NB4 (cell line): ENCODE results near the gene NUP58.

Source experiments
- MYC ChIP-seq: IDR thresholded peaks from 2 replicates; pipeline ENCODE4 v1.6.1; 2011; ENCODE audit warnings: low read depth, low read length
- POLR2A ChIP-seq: IDR thresholded peaks from 2 replicates; pipeline ENCODE4 v1.6.1; 2011; ENCODE audit warnings: mild to moderate bottlenecking; ENCODE audit not compliant: insufficient read length; ENCODE audit errors: extremely low read depth
- TF ChIP-seq, protein P1 (sequence below): IDR thresholded peaks from one replicate; pipeline ENCODE4 v1.5.1; 2012; ENCODE audit warnings: low read depth, low read length

DNA sequence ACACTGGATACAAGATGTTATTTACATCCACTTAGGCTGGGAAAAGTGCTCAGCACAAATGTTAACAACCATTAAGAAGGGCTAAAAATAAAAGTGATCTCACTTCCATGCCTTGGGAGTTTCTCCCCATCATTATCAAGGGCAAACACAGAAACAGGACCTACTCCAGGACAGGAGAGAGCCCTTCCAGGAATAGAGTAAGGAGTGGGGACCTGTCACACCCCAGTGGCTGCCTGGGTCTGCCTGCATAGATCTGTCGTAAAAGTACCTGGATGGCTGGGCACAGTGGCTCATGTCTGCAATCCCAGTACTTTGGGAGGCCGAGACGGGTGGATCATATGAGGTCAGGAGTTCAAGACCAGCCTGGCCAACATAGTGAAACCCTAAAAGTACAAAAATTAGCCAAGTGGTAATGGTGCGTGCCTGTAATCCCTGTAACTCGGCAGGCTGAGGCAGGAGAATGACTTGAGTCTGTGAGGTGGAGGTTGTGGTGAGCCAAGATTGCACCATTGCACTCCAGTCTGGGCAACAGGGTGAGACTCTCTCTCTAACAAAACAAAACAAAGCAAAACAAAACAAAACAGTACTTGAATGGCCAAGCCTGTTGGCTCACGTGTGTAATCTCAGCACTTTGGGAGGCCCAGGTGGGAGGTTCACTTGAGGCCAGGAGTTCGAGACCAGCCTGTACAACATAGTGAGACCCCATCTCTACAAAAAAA, 76.0 kb downstream of the NUP58 start:
- TF ChIP-seq POLR2A (no peak), MYC (no peak)
- TF ChIP-seq, protein P1, sequence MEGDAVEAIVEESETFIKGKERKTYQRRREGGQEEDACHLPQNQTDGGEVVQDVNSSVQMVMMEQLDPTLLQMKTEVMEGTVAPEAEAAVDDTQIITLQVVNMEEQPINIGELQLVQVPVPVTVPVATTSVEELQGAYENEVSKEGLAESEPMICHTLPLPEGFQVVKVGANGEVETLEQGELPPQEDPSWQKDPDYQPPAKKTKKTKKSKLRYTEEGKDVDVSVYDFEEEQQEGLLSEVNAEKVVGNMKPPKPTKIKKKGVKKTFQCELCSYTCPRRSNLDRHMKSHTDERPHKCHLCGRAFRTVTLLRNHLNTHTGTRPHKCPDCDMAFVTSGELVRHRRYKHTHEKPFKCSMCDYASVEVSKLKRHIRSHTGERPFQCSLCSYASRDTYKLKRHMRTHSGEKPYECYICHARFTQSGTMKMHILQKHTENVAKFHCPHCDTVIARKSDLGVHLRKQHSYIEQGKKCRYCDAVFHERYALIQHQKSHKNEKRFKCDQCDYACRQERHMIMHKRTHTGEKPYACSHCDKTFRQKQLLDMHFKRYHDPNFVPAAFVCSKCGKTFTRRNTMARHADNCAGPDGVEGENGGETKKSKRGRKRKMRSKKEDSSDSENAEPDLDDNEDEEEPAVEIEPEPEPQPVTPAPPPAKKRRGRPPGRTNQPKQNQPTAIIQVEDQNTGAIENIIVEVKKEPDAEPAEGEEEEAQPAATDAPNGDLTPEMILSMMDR = no peak
